GM12878 (cell line): ENCODE results near the gene SLC2A4RG. TPM values are rescaled to one million over a fixed set of nuclear protein-coding genes. Genes with fewer than 3 reads are reported as not detected.

Experiments used
- ATAC-seq: fragments of 200-7000 bp; cut with Tn5 transposase; 3 replicates; pipeline ENCODE4 v1.9.1; 2020; ENCODE audit warnings: mild to moderate bottlenecking, moderate library complexity
- BruUV-seq: library from RNA; stranded (reverse); fragments of 400-500 nt; replicated peaks from 2 replicates; lab custom pipeline; 2021; lab: Mats Ljungman, UMichigan
- CTCF ChIA-PET: fragments of 300-600 bp; sonication (Branson Sonifier 250); formaldehyde crosslinking; extraction: SDS; loops from one replicate; lab custom pipeline; 2021; ENCODE audit warnings: inconsistent platforms; lab: Yijun Ruan, JAX
- POLR2A ChIA-PET: fragments of 350-600 bp; formaldehyde crosslinking; extraction: SDS; loops from one replicate; lab custom pipeline; 2021; ENCODE audit warnings: inconsistent platforms; lab: Charles Lee
- RAD21 ChIA-PET: fragments of 300-600 bp; sonication (Branson Sonifier 250); formaldehyde crosslinking; loops from one replicate; lab custom pipeline; 2023; ENCODE audit warnings: antibody characterized with exemption; ENCODE audit not compliant: unreplicated experiment; lab: Charles Lee
- SMC1A ChIA-PET: fragments of 300-600 bp; sonication (Branson Sonifier 250); formaldehyde crosslinking; loops from one replicate; lab custom pipeline; 2023; ENCODE audit not compliant: unreplicated experiment, uncharacterized antibody; lab: Charles Lee
- DNase-seq: peaks from one replicate; pipeline ENCODE4 v3.0.0-alpha.2; 2011; ENCODE audit warnings: low read depth, low spot score
- FAIRE-seq: peaks from 3 replicates; lab custom pipeline; 2011; peaks lifted over from hg19 to GRCh38; lab: Jason Lieb, UNC
- H2AFZ ChIP-seq: 2 replicates; pipeline ENCODE4 v1.6.0; 2011; ENCODE audit warnings: low read depth, low read length, control low read depth; ENCODE audit not compliant: control insufficient read depth
- H3K27ac ChIP-seq: 2 replicates; pipeline ENCODE4 v1.5.1; 2011; ENCODE audit warnings: control low read depth; ENCODE audit not compliant: control insufficient read depth, insufficient read depth
- H3K27me3 ChIP-seq, 2 experiments: replicated peaks in 1 of 2; 2 replicates each; pipeline versions ENCODE4 v1.6.0 to v1.6.1; 2011; ENCODE audit warnings: low read length in 1 of 2; ENCODE audit not compliant: control insufficient read depth in 2 of 2, insufficient read depth in 2 of 2
- H3K36me3 ChIP-seq, 2 experiments: 2 replicates each; pipeline ENCODE4 v1.5.1; 2011; ENCODE audit warnings: low read length in 1 of 2; ENCODE audit not compliant: control insufficient read depth in 2 of 2, insufficient read depth in 2 of 2
- H3K4me1 ChIP-seq: 2 replicates; pipeline ENCODE4 v1.6.1; 2011; ENCODE audit warnings: mild to moderate bottlenecking, low read length, moderate library complexity, mixed read lengths; ENCODE audit not compliant: control insufficient read depth, insufficient read depth
- H3K4me2 ChIP-seq: 2 replicates; pipeline ENCODE4 v1.6.0; 2011; ENCODE audit warnings: control low read depth; ENCODE audit not compliant: control insufficient read depth, insufficient read depth
- H3K4me3 ChIP-seq: fragments of 200-600 bp; sonication (generic); 2 replicates; pipeline ENCODE4 v1.5.1; 2016
- H3K79me2 ChIP-seq: 2 replicates; pipeline ENCODE4 v1.6.0; 2011; ENCODE audit warnings: low read length; ENCODE audit not compliant: control insufficient read depth, insufficient read depth
- H3K9ac ChIP-seq: 2 replicates; pipeline ENCODE4 v1.8.0; 2011; ENCODE audit warnings: low read length, control low read depth, mixed read lengths; ENCODE audit not compliant: control insufficient read depth, insufficient read depth
- H3K9me3 ChIP-seq: replicated peaks from 3 replicates; pipeline ENCODE4 v1.5.1; 2011; ENCODE audit warnings: mild to moderate bottlenecking, low read length; ENCODE audit not compliant: control insufficient read depth, insufficient read depth
- H4K20me1 ChIP-seq: 2 replicates; pipeline ENCODE4 v1.6.0; 2011; ENCODE audit not compliant: control insufficient read depth, insufficient read depth
- BMI1 ChIP-seq: fragments of 450-650 bp; IDR thresholded peaks from 2 replicates; pipeline ENCODE4 v1.6.1; 2016; ENCODE audit warnings: mild to moderate bottlenecking, moderate library complexity, borderline replicate concordance
- CBX3 ChIP-seq: fragments of 200-600 bp; sonication (generic); IDR thresholded peaks from 2 replicates; pipeline ENCODE4 v1.6.1; 2016; ENCODE audit warnings: low read depth, borderline replicate concordance
- CREM ChIP-seq: IDR thresholded peaks from 2 replicates; pipeline ENCODE4 v1.6.1; 2014; ENCODE audit warnings: antibody characterized with exemption, low read depth
- NRF1 ChIP-seq: conservative IDR thresholded peaks from 2 replicates; pipeline ENCODE4 v1.6.1; 2011; ENCODE audit warnings: mild to moderate bottlenecking, low read depth, low read length, improper control_type of control experiment
- REST ChIP-seq: IDR thresholded peaks from 2 replicates; pipeline ENCODE4 v1.6.1; 2012; ENCODE audit warnings: mild to moderate bottlenecking, low read depth, low read length
- RFX5 ChIP-seq: IDR thresholded peaks from 2 replicates; pipeline ENCODE4 v1.6.1; 2011; ENCODE audit warnings: low read depth, low read length, improper control_type of control experiment
- YBX1 ChIP-seq: fragments of 450-650 bp; IDR thresholded peaks from 2 replicates; pipeline ENCODE4 v1.6.1; 2016; ENCODE audit warnings: antibody characterized with exemption
- ZBTB33 ChIP-seq: fragments of 450-650 bp; IDR thresholded peaks from 2 replicates; pipeline ENCODE4 v1.6.1; 2017; ENCODE audit warnings: mild to moderate bottlenecking
- ZNF274 ChIP-seq: IDR thresholded peaks from one replicate; pipeline ENCODE4 v1.8.0; 2011; ENCODE audit not compliant: insufficient read length, insufficient read depth
- WGBS: methylation state at CpG from one replicate; pipeline ENCODE4 v1.1.6; 2016; ENCODE audit warnings: low lambda C conversion rate; ENCODE audit not compliant: insufficient replicate concordance, insufficient coverage; ENCODE audit errors: missing lambda C conversion rate; 5-methylcytosine and 5-hydroxymethylcytosine counted together
- in situ Hi-C: fragments of 300-500 bp; cut with MboI; formaldehyde crosslinking; loops from 9 replicates; pipeline ENCODE4 v1.14.3; 2018; ENCODE audit warnings: mixed read lengths
- intact Hi-C: fragments of 100-400 bp; cut with micrococcal nuclease; formaldehyde crosslinking; loops from one replicate; pipeline ENCODE4 v1.14.2; 2022; ENCODE audit not compliant: unreplicated experiment
- polyA plus RNA-seq, 11 experiments: library from polyadenylated mRNA; depleted of rRNA in 4 of 11; unstranded in 6 of 11; stranded (reverse) in 5 of 11; fragments of >200 nt; fragmentation: Nextera tagmentation in 4 of 11; fragmentation: Illumina TruSeq in 1 of 11; extraction: Ambion mirVana in 4 of 11; extraction: Trizol in 1 of 11; gene quantifications; 1 replicate in 1 of 11; 2 replicates in 10 of 11; pipeline versions ENCODE4 v1.2.1 to v1.2.3, GENCODE V29; 2011 to 2016; ENCODE audit warnings: inconsistent platforms in 2 of 11, missing spikeins in 2 of 11, low read depth in 1 of 11
- total RNA-seq, 4 experiments: library from RNA; depleted of rRNA in 3 of 4; stranded (reverse); fragments of >200 nt in 3 of 4; fragmentation: Illumina TruSeq in 1 of 4; extraction: Trizol in 1 of 4; gene quantifications; 2 replicates each; pipeline versions ENCODE4 v1.2.1 to v1.2.3, GENCODE V29; 2013 to 2021

SLC2A4RG gene
- total and polyA plus RNA-seq, 10 of the 15 experiments (the other 5 are each of a cell fraction or from before 2014, with no cell fraction given) = 0.34 to 65.9 (median 13.3) TPM

GRCh38 chr20:63790572-63791168 is 51.1 kb downstream of the SLC2A4RG start:
- TF ChIP-seq BMI1 = no peak
- no peak for TF ChIP-seq NRF1
- BruUV-seq = no TSS peak
- Histone ChIP-seq H4K20me1 (no peaks in the 10 kb centered on the region), H3K4me1 (no peaks in the 10 kb centered on the region), H3K36me3 (no peaks in the 10 kb centered on the region), H3K9ac (no peak overlapping the region), H3K27ac (no peak overlapping the region), H3K4me3 (no peak overlapping the region), H2AFZ (no peak overlapping the region), H3K27me3 (no peaks in the 10 kb centered on the region), H3K79me2 (no peaks in the 10 kb centered on the region), H3K4me2 (no peak overlapping the region), H3K9me3 (no peaks in the 10 kb centered on the region)
- DNase-seq = no peak
- POLR2A ChIA-PET = no interaction called here
- RAD21 ChIA-PET = no interaction called here
- intact Hi-C loops = no loop called here
- in situ Hi-C loops = no loop called here
- no peak for ATAC-seq
- WGBS = 86% methylated on average over 37 of the region's 37 CpGs
- CTCF ChIA-PET = no interaction called here
- no peak for FAIRE-seq
- SMC1A ChIA-PET = no interaction called here

- H3K4me2 ChIP-seq = no peak overlapping the region
- no peak overlapping the region for H3K9ac ChIP-seq
- DNase-seq (no peak), ATAC-seq (no peak), FAIRE-seq (no peak)
- H3K27me3 ChIP-seq = no peaks in the 10 kb centered on the region
- H3K27ac ChIP-seq = no peak overlapping the region
- no peaks in the 10 kb centered on the region for H4K20me1 ChIP-seq
- no peak overlapping the region for H3K4me3 ChIP-seq
- no TSS peak for BruUV-seq
- 72% methylated on average over 23 of the region's 23 CpGs for WGBS
- no peaks in the 10 kb centered on the region for H3K4me1 ChIP-seq
- ChIA-PET RAD21 (interaction anchor here (0.6 kb wide), 2 partner anchors 189 to 346 kb away, joined by 3 read pairs; partner anchors contain the start of gene PRPF6), CTCF (interaction anchor here (1.5 kb wide), 1 partner anchor 72 kb away, joined by 3 read pairs; no protein-coding TSS in a partner anchor), SMC1A (no interaction called here), POLR2A (interaction anchor here (0.7 kb wide), 1 partner anchor 93 kb away, joined by 3 read pairs; no protein-coding TSS in a partner anchor)
- no peak for TF ChIP-seq YBX1
- no peak for TF ChIP-seq RFX5
- TF ChIP-seq ZBTB33 = no peak
- TF ChIP-seq REST = no peak
- no peak for TF ChIP-seq CBX3
- no peak for TF ChIP-seq ZNF274
- no peak for TF ChIP-seq CREM
- no peaks in the 10 kb centered on the region for H3K79me2 ChIP-seq
- in situ Hi-C loops (no loop called here), intact Hi-C loops (no loop called here)
- no peak overlapping the region for H2AFZ ChIP-seq
- H3K36me3 ChIP-seq = no peaks in the 10 kb centered on the region
- H3K9me3 ChIP-seq = no peaks in the 10 kb centered on the region
These were observed 52.1 kb downstream of the SLC2A4RG start for GRCh38 chr20:63791497-63792156.
